Measurements from ENCODE around the gene GTF2IRD1.
"Not testable (repeated sequence)": the region's sequence is repeated elsewhere in the genome, so short reads cannot be mapped to it uniquely, and the experiment has no call there.

Gene GTF2IRD1

DNA sequence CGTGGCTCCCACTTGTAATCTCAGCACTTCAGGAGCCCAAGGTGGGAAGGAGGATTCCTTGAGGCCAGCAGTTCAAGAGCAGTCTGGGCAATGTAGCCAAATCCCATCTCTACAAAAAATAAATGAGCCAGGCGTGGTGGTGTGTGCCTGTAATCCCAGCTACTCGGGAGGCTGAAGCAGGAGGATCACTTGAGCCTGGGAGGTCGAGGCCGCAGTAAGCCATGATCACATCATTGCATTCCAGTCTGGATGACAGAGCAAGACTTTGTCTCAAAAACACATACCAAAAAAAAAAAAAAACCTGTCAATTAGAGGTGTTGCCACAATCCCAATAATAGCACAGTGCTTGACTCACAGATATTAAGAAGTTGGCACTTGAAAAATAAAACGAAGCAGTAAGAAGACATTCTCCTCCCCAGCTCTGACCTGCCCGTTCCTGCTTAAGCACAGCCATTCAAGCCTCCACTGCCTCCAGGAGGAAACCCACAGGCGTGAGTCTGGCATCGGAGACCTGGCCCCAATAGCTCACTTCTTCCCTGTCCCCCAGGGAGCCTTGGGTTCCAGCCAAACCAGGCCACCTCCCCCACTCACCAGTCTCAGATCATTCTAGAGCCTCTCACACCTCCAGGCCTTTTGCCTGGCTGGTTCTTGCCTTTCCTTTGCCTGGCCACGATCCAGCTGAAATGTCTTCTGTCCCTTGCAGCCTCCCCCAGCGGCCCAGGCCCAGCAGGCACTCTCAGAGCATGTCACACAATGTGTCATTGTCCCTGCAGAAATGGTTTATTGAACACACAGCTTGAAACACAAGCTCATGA lies 158.5 kb downstream of the GTF2IRD1 start:
- Mint-ChIP-seq H3K4me1 (ENCODE audit: low read depth) (peaks cover 9% of the 10 kb centered on the region), H3K4me3 (no peak overlapping the region), H3K27ac (no peak overlapping the region), H3K27me3 (no peaks in the 10 kb centered on the region), H3K36me3 (ENCODE audit: low read depth) (no peaks in the 10 kb centered on the region), H3K9me3 (no peaks in the 10 kb centered on the region)

DNA sequence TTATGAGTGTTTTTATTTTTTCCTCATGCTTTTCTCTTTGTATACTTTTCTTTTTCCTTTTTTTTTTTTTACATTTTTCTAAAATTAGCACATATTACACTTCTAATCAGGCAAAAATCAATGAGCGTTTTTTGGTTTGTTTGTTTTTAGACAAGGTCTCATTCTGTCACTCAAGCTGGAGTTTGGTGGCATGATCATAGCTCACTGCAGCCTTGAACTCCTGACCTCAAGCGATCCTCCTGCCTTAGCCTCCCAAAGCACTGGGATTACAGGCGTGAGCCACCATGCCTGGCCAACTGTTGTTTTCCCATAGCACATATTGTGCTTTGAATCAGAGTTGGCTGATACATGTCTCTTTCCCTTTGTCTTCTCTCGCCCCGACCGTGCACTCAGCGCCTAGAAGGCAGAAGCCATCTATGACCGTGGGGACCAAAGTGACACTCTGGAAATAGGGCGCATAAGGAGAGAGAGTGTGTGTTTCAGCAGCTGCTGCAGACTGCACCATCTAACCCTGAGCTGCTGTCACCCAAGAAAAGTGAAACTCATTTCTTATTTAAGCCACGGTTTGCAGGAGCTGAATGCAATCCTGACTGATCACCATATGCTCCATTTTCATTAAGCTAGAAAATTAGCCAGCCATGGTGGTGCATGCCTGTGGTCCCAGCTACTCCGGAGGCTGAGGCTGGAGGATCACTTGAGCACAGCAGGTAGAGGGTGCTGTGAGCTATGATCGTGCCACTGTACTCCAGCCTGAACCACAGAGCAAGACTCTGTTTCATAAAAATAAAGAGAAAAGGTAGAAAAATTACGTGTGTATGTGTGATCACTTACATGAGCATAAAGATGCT lies 162.5 kb downstream of the GTF2IRD1 start:
- no peaks in the 10 kb centered on the region for H3K27me3 Mint-ChIP-seq
- peaks cover 16% of the 10 kb centered on the region for H3K4me1 Mint-ChIP-seq (ENCODE audit: low read depth)

DNA sequence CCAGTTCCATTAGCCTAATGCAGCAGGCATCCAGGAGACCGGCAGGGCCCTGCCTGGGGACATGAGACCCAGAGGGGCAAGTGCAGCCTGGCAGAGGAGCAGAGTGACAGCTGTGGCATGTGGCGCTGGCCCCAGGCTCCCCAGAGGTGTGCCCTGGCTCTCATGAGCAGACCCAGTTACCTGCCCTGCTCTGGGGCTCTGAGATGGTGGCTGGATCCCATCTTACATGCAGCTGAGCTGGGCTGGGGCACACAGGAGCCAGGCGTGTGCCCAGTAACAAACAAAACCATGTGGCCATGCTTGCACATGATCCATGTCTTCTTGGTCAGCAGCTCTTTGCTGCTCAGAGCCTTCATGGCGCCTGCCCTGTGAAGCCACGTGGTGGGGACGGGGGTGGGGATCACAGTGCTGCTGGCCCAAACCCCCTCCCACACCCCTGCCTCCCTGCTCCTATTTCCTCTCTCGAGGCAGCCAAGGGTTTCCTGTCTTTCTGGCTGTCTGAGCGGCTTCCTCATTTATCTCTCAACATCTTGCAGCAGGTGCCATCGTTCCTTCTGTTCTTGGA lies 163.6 kb downstream of the GTF2IRD1 start:
- Mint-ChIP-seq H3K27ac (peak overlapping the region; percentile 80), H3K36me3 (ENCODE audit: low read depth) (no peaks in the 10 kb centered on the region), H3K4me3 (no peak overlapping the region), H3K27me3 (no peaks in the 10 kb centered on the region), H3K9me3 (no peaks in the 10 kb centered on the region), H3K4me1 (ENCODE audit: low read depth) (peaks cover 16% of the 10 kb centered on the region)

More for the DNA sequence above, 162.5 kb downstream of the GTF2IRD1 start:
- no peak overlapping the region for H3K4me3 Mint-ChIP-seq
- H3K36me3 Mint-ChIP-seq (ENCODE audit: low read depth) = no peaks in the 10 kb centered on the region
- H3K9me3 Mint-ChIP-seq = no peaks in the 10 kb centered on the region
- H3K27ac Mint-ChIP-seq = peak overlapping the region; percentile 48

DNA sequence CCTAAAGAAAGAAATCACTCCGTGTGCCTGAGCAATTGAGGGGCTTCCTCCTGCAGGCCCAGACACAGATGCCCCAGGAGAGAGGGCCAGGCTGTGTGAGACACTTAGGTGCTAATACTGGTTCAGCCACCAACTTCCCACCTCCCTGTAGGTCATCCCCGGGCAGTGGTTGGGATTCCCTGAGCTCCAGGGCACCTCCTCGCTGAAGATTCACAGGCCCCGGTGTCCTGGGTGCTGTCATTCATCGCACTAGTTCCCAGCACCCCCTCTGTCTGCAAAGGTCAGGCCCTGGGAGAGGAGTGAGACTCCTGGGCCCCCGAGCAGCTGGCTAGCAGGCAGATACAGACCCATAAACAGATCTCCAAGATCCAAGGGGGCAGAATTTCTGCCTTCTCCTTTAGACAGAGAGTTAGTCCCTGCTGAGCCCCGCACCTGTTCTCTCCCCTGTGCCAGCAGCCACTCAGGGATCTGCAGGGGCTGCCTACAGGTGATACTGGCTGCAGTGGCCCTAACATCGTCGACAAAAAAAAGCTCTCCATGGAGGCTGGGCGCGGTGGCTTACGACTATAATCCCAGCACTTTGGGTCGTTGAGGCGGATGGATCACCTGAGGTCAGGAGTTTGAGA lies 165.6 kb downstream of the GTF2IRD1 start:
- Mint-ChIP-seq H3K9me3 (no peaks in the 10 kb centered on the region), H3K36me3 (ENCODE audit: low read depth) (no peaks in the 10 kb centered on the region), H3K4me3 (no peak overlapping the region), H3K27ac (no peak overlapping the region), H3K4me1 (ENCODE audit: low read depth) (peaks cover 16% of the 10 kb centered on the region), H3K27me3 (no peaks in the 10 kb centered on the region)

GRCh38 chr7:74622228-74622749 lies 168.6 kb downstream of the GTF2IRD1 start:
- H3K27ac Mint-ChIP-seq = no peak overlapping the region
- no peak overlapping the region for H3K4me3 Mint-ChIP-seq
- H3K9me3 Mint-ChIP-seq = no peaks in the 10 kb centered on the region
- H3K4me1 Mint-ChIP-seq (ENCODE audit: low read depth) = peaks cover 7% of the 10 kb centered on the region
- H3K27me3 Mint-ChIP-seq = no peaks in the 10 kb centered on the region
- no peaks in the 10 kb centered on the region for H3K36me3 Mint-ChIP-seq (ENCODE audit: low read depth)

DNA sequence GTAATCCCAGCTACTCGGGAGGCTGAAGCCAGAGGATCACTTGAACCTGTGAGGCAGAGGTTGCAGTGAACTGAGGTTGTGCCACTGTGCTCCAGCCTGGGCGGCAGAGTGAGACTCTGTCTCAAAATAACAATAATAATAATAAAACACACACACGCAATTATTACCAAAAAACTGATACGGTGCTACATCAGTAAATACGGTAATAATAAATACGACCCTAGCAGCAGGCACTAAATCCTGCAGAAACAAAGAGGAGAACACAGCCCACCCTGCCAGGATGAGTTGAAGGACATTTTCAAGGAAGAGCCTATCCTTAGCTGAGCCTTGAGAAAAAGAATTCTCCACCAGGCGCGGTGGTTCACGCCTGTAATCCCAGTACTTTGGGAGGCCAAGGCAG lies 169.4 kb downstream of the GTF2IRD1 start:
- H3K4me3 Mint-ChIP-seq = no peak overlapping the region
- no peaks in the 10 kb centered on the region for H3K27me3 Mint-ChIP-seq
- H3K36me3 Mint-ChIP-seq (ENCODE audit: low read depth) = no peaks in the 10 kb centered on the region
- no peaks in the 10 kb centered on the region for H3K9me3 Mint-ChIP-seq
- no peak overlapping the region for H3K27ac Mint-ChIP-seq
- H3K4me1 Mint-ChIP-seq (ENCODE audit: low read depth) = peaks cover 1% of the 10 kb centered on the region

DNA sequence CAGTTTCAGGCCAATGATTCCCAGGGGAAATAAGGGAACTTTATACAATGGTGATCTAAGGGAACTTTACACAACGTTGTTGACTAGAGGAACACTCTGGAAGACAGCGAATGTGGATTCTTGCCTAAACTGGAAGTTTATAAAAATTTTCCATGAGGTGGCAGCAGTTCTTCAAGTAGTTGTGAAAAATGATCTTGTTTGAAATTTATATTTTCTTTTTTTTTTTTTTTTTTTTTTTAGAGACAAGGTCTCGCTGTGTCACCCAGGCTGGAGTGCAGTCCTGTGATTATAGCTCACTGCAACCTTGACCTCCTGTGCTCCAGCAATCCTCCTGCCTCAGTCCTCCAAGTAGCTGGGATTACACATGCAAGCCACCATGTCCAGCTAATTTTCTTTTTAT lies 171.7 kb downstream of the GTF2IRD1 start:
- H3K27me3 Mint-ChIP-seq = no peaks in the 10 kb centered on the region
- no peaks in the 10 kb centered on the region for H3K36me3 Mint-ChIP-seq (ENCODE audit: low read depth)
- no peaks in the 10 kb centered on the region for H3K9me3 Mint-ChIP-seq
- H3K4me1 Mint-ChIP-seq (ENCODE audit: low read depth) = no peaks in the 10 kb centered on the region
- H3K4me3 Mint-ChIP-seq = no peak overlapping the region
- no peak overlapping the region for H3K27ac Mint-ChIP-seq

- Mint-ChIP-seq H3K4me3 (no peak overlapping the region), H3K9me3 (no peaks in the 10 kb centered on the region), H3K36me3 (ENCODE audit: low read depth) (no peaks in the 10 kb centered on the region), H3K4me1 (ENCODE audit: low read depth) (no peaks in the 10 kb centered on the region), H3K27ac (no peak overlapping the region), H3K27me3 (no peaks in the 10 kb centered on the region)
Observed at GRCh38 chr7:74627661-74628411, 174.1 kb downstream of the GTF2IRD1 start.

GRCh38 chr7:74632505-74632904 lies 178.8 kb downstream of the GTF2IRD1 start:
- Mint-ChIP-seq H3K36me3 (ENCODE audit: low read depth) (no peaks in the 10 kb centered on the region), H3K27me3 (no peaks in the 10 kb centered on the region), H3K9me3 (no peaks in the 10 kb centered on the region), H3K4me3 (no peak overlapping the region), H3K4me1 (ENCODE audit: low read depth) (no peaks in the 10 kb centered on the region), H3K27ac (no peak overlapping the region)

DNA sequence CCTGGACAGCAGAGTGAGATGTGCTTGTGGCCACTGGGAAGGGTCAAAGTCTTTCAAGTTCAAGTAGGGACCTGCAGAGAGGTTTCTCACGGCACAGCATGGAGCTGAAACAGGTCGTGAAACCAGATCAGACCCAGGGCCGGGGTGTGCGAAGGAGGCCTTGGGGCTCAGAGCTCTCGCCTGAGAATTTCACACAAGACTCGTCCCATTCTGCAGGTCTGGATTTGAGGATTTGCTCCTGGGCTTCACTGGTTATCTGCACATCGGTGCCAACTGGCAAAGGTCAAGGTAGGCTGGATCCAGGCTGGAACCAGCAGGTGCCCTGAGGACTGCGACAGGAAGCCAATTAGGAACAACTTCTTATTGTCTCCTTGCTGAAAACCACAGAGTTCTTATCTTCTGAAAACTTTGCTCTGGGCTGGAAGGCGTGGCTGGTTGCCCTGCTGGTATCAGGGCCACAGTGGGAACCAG lies 179.8 kb downstream of the GTF2IRD1 start:
- Mint-ChIP-seq H3K36me3 (ENCODE audit: low read depth) (no peaks in the 10 kb centered on the region), H3K9me3 (no peaks in the 10 kb centered on the region), H3K4me1 (ENCODE audit: low read depth) (no peaks in the 10 kb centered on the region), H3K27ac (no peak overlapping the region), H3K4me3 (no peak overlapping the region), H3K27me3 (no peaks in the 10 kb centered on the region)

DNA sequence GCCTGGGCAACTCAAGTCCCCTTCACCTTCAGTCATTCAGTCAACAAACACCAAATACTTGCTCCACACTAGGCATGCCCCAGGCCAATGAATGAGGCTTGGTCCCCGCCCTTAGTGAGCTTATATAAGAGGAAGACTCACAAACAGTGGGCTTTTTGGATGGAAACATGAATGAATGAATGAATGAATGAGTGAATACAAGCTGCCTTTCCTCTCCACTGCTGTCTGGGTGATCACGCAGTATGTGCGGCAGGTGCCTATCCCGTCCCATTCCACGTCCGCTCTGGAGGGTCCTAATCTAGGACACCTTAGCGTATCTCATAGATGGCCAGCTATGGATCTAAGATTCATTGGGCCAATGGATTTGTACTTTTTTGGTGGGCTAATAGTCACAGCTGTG lies 184.0 kb downstream of the GTF2IRD1 start:
- no peaks in the 10 kb centered on the region for H3K36me3 Mint-ChIP-seq (ENCODE audit: low read depth)

DNA sequence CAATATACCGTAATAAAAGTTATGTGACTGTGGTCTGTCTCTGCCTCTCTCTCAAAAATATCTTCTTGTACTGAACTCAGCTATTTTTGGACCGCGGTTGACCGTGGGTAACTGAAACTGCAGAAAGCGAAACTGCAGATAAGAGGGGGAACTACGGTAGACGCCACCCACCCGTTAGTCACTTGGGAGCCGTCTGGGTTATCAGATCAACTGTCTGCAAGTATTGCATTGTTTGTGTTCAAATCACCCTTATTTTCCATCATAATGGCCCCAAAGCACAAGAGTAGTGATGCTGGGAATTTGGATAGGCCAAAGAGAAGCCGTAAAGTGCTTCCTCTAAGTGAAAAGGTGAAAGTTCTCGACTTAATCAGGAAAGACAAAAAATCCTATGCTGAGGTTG lies 196.3 kb downstream of the GTF2IRD1 start:
- Mint-ChIP-seq H3K27ac (peak overlapping the region; percentile 97), H3K4me3 (peak overlapping the region; percentile 87), H3K4me1 (ENCODE audit: low read depth) (peaks cover 41% of the 10 kb centered on the region)
- not testable (repeated sequence) for H3K36me3 Mint-ChIP-seq (ENCODE audit: low read depth); H3K27me3 Mint-ChIP-seq; H3K9me3 Mint-ChIP-seq

More for the DNA sequence above, 184.0 kb downstream of the GTF2IRD1 start:
- H3K4me3 Mint-ChIP-seq = no peak overlapping the region
- H3K27me3 Mint-ChIP-seq = no peaks in the 10 kb centered on the region
- no peaks in the 10 kb centered on the region for H3K9me3 Mint-ChIP-seq
- H3K4me1 Mint-ChIP-seq (ENCODE audit: low read depth) = peaks cover 13% of the 10 kb centered on the region
- H3K27ac Mint-ChIP-seq = no peak overlapping the region

GRCh38 chr7:74650493-74651132 lies 196.9 kb downstream of the GTF2IRD1 start:
- H3K9me3 Mint-ChIP-seq; H3K36me3 Mint-ChIP-seq (ENCODE audit: low read depth); H3K27me3 Mint-ChIP-seq: not testable (repeated sequence)
- peak overlapping the region; percentile 87 for H3K4me3 Mint-ChIP-seq
- peaks cover 46% of the 10 kb centered on the region for H3K4me1 Mint-ChIP-seq (ENCODE audit: low read depth)
- H3K27ac Mint-ChIP-seq = peak overlapping the region; percentile 97

DNA sequence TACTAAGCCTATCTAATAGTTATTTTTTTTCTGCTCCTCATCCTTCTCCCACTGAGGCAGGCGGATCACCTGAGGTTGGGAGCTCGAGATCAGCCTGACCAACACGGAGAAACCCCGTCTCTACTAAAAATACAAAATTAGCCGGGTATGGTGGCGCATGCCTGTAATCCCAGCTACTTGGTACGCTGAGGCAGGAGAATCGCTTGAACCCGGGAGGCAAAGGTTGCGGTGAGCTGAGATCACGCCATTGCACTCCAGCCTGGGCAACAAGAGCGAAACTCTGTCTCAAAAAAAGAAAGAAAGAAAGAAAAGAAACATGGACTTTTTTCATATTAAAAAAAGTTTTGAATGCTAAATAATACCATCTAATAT lies 197.4 kb downstream of the GTF2IRD1 start:
- not testable (repeated sequence) for H3K36me3 Mint-ChIP-seq (ENCODE audit: low read depth); H3K27me3 Mint-ChIP-seq; H3K9me3 Mint-ChIP-seq
- H3K27ac Mint-ChIP-seq = peak overlapping the region; percentile 97
- peak overlapping the region; percentile 87 for H3K4me3 Mint-ChIP-seq
- H3K4me1 Mint-ChIP-seq (ENCODE audit: low read depth) = peaks cover 51% of the 10 kb centered on the region

Measured in stimulated activated naive CD8-positive, alpha-beta T cell treated with anti-CD3 and anti-CD28 coated beads, Interleukin-15, Interleukin-2, amounts not matched to agents 100 ng/mL and 50 ng/mL, for 24 hours (primary cell).